CD4-positive, alpha-beta memory T cell (primary cell): ENCODE measurements around the gene MEIOB. TPM values are rescaled to one million over a fixed set of nuclear protein-coding genes. Genes with fewer than 3 reads are reported as not detected.

ENCODE experiments used
- CTCF ChIA-PET: fragments of 350-600 bp; sonication (Branson Sonifier 250); formaldehyde crosslinking; loops from one replicate; lab custom pipeline; 2021; ENCODE audit warnings: inconsistent platforms; ENCODE audit not compliant: partially characterized antibody; lab: Charles Lee
- POLR2A ChIA-PET: fragments of 350-600 bp; sonication (Branson Sonifier 250); formaldehyde crosslinking; loops from one replicate; lab custom pipeline; 2021; ENCODE audit not compliant: partially characterized antibody; lab: Charles Lee
- DNase-seq, 5 donors: peaks; one replicate each; pipeline versions ENCODE4 v3.0.0 to v3.0.0-alpha.2; 2020 to 2022; ENCODE audit warnings: mixed read lengths in 1 of 5
- H3K27ac ChIP-seq: one replicate; pipeline ENCODE4 v1.7.0; 2013; ENCODE audit warnings: low read depth, low read length
- H3K27me3 ChIP-seq: 2 replicates; pipeline ENCODE4 v1.7.0; 2013; ENCODE audit warnings: mild to moderate bottlenecking, low read length, moderate library complexity; ENCODE audit not compliant: insufficient read depth
- H3K36me3 ChIP-seq: 2 replicates; pipeline ENCODE4 v1.7.0; 2013; ENCODE audit warnings: mild to moderate bottlenecking, low read length, moderate library complexity; ENCODE audit not compliant: insufficient read depth
- H3K4me1 ChIP-seq: 2 replicates; pipeline ENCODE4 v1.7.0; 2013; ENCODE audit warnings: mild to moderate bottlenecking, low read length, moderate library complexity; ENCODE audit not compliant: insufficient read depth
- H3K4me3 ChIP-seq, 2 donors: one replicate each; pipeline ENCODE4 v1.7.0; 2013; ENCODE audit warnings: low read length in 2 of 2, mild to moderate bottlenecking in 1 of 2
- H3K9me3 ChIP-seq, 2 donors: one replicate each; pipeline ENCODE4 v1.7.0; 2013; ENCODE audit warnings: low read length in 2 of 2, control low read depth in 1 of 2; ENCODE audit not compliant: control insufficient read depth in 1 of 2
- H3K27ac Mint-ChIP-seq, 7 donors: one replicate each; pipeline ENCODE4 v1.8.0; 2020 to 2021; ENCODE audit warnings: mixed read lengths in 7 of 7, mild to moderate bottlenecking in 6 of 7, inconsistent platforms in 3 of 7, moderate library complexity in 3 of 7
- H3K27me3 Mint-ChIP-seq, 2 donors: one replicate each; pipeline ENCODE4 v1.8.0; 2020 to 2021; ENCODE audit warnings: mixed read lengths in 2 of 2
- H3K36me3 Mint-ChIP-seq, 2 donors: one replicate each; pipeline ENCODE4 v1.8.0; 2020 to 2021; ENCODE audit warnings: mixed read lengths in 2 of 2, inconsistent platforms in 1 of 2, mild to moderate bottlenecking in 1 of 2
- H3K4me1 Mint-ChIP-seq, 4 donors: one replicate each; pipeline ENCODE4 v1.8.0; 2020 to 2021; ENCODE audit warnings: mixed read lengths in 4 of 4, mild to moderate bottlenecking in 1 of 4
- H3K4me3 Mint-ChIP-seq, 8 donors: one replicate each; pipeline ENCODE4 v1.8.0; 2020 to 2021; ENCODE audit warnings: mixed read lengths in 8 of 8, mild to moderate bottlenecking in 7 of 8, moderate library complexity in 6 of 8, inconsistent platforms in 3 of 8
- H3K9me3 Mint-ChIP-seq, 8 donors: one replicate each; pipeline ENCODE4 v1.8.0; 2020 to 2021; ENCODE audit warnings: mixed read lengths in 8 of 8, mild to moderate bottlenecking in 5 of 8, inconsistent platforms in 3 of 8, moderate library complexity in 1 of 8
- intact Hi-C: fragments of 100-400 bp; cut with micrococcal nuclease; formaldehyde crosslinking; loops from one replicate; pipeline ENCODE4 v1.15.1; 2023
- polyA plus RNA-seq, 2 donors: library from polyadenylated mRNA; unstranded; fragments of 300-500 nt; fragmentation: Illumina TruSeq; gene quantifications; one replicate each; pipeline ENCODE4 v1.2.3, GENCODE V29; 2021
- total RNA-seq, 2 experiments: library from RNA; stranded (reverse); gene quantifications; one replicate each; pipeline ENCODE4 v1.2.3, GENCODE V29; 2021

Gene MEIOB
- total and polyA plus RNA-seq, 4 experiments from 2014 or later, result not detected

- H3K27me3 Mint-ChIP-seq, result no peaks in the 10 kb centered on the region
- H3K27ac Mint-ChIP-seq, result no peak within 1 kb of the TSS
- ChIA-PET POLR2A (interaction anchor here (0.9 to 1.6 kb wide), 3 partner anchors 10 to 22 kb away, joined by 3 to 5 read pairs (median 4); partner anchors contain the start of genes EME2, MRPS34, NUBP2 and SPSB3), CTCF (no interaction called here)
- no peak within 1 kb of the TSS for H3K27ac ChIP-seq
- intact Hi-C loops, result no loop called here
- H3K4me3 ChIP-seq, result no peak within 1 kb of the TSS
- no peaks in the 10 kb centered on the region for H3K9me3 ChIP-seq
- no peaks in the 10 kb centered on the region for H3K4me1 ChIP-seq
- no peak within 1 kb of the TSS for H3K4me3 Mint-ChIP-seq
- peaks cover 8 to 10% of the 10 kb centered on the region in 2 donors for H3K36me3 Mint-ChIP-seq
- peaks cover 4% of the 10 kb centered on the region for H3K36me3 ChIP-seq
- DNase-seq, result no peak
- H3K4me1 Mint-ChIP-seq, result peaks cover 0 to 3% (median 0%) of the 10 kb centered on the region in 4 donors
- H3K9me3 Mint-ChIP-seq, result peaks cover 0 to 13% (median 5%) of the 10 kb centered on the region in 8 donors
- H3K27me3 ChIP-seq, result no peaks in the 10 kb centered on the region
These were observed 78.3 kb downstream of the MEIOB start, which contains the start of gene IGFALS for GRCh38 chr16:1793578-1794220. TSS of gene IGFALS (minus strand) at chr16:1793705. CDS start at chr16:1793652, 53 bp downstream.

GRCh38 chr16:1792836-1793577 lies 79.0 kb downstream of the MEIOB start:
- H3K27me3 ChIP-seq, result no peaks in the 10 kb centered on the region
- H3K4me3 Mint-ChIP-seq, result no peak overlapping the region
- H3K36me3 Mint-ChIP-seq, result peaks cover 10% of the 10 kb centered on the region in 2 donors
- no peak overlapping the region for H3K4me3 ChIP-seq
- H3K9me3 Mint-ChIP-seq, result peaks cover 0 to 9% (median 5%) of the 10 kb centered on the region in 8 donors
- ChIA-PET CTCF (no interaction called here), POLR2A (interaction anchor here (0.9 to 1.6 kb wide), 3 partner anchors 10 to 21 kb away, joined by 3 to 5 read pairs (median 4); partner anchors contain the start of genes EME2, MRPS34, NUBP2 and SPSB3)
- DNase-seq, result no peak
- H3K27ac ChIP-seq, result no peak overlapping the region
- no peaks in the 10 kb centered on the region for H3K4me1 ChIP-seq
- intact Hi-C loops, result no loop called here
- H3K4me1 Mint-ChIP-seq, result peaks cover 0 to 3% (median 0%) of the 10 kb centered on the region in 4 donors
- no peaks in the 10 kb centered on the region for H3K9me3 ChIP-seq
- no peaks in the 10 kb centered on the region for H3K27me3 Mint-ChIP-seq
- no peak overlapping the region for H3K27ac Mint-ChIP-seq
- H3K36me3 ChIP-seq, result peaks cover 7% of the 10 kb centered on the region

GRCh38 chr16:1791943-1792812 lies 79.8 kb downstream of the MEIOB start:
- ChIA-PET POLR2A (interaction anchor here (1.6 kb wide), 3 partner anchors 9 to 20 kb away, joined by 4 to 5 read pairs (median 5); partner anchors contain the start of genes EME2, MRPS34, NUBP2 and SPSB3), CTCF (no interaction called here)
- Mint-ChIP-seq H3K27me3 (no peaks in the 10 kb centered on the region), H3K36me3 (peaks cover 8 to 9% of the 10 kb centered on the region in 2 donors), H3K9me3 (peaks cover 0 to 5% (median 2%) of the 10 kb centered on the region in 8 donors), H3K4me3 (no peak overlapping the region), H3K4me1 (peaks cover 0 to 3% (median 0%) of the 10 kb centered on the region in 4 donors), H3K27ac (no peak overlapping the region)
- intact Hi-C loops, result no loop called here
- no peak for DNase-seq
- H3K9me3 ChIP-seq, result no peaks in the 10 kb centered on the region
- peaks cover 9% of the 10 kb centered on the region for H3K36me3 ChIP-seq
- H3K27me3 ChIP-seq, result no peaks in the 10 kb centered on the region
- no peak overlapping the region for H3K4me3 ChIP-seq
- H3K4me1 ChIP-seq, result no peaks in the 10 kb centered on the region
- H3K27ac ChIP-seq, result no peak overlapping the region

GRCh38 chr16:1791256-1791942 lies 80.6 kb downstream of the MEIOB start:
- POLR2A ChIA-PET, result interaction anchor here (0.6 to 1.6 kb wide), 2 partner anchors 9 to 19 kb away, joined by 3 to 5 read pairs; partner anchors contain the start of genes EME2, MRPS34, NUBP2 and SPSB3
- no peak overlapping the region for H3K27ac ChIP-seq
- intact Hi-C loops, result no loop called here
- peaks cover 0 to 3% (median 0%) of the 10 kb centered on the region in 4 donors for H3K4me1 Mint-ChIP-seq
- H3K36me3 Mint-ChIP-seq, result peaks cover 4 to 8% of the 10 kb centered on the region in 2 donors
- no peaks in the 10 kb centered on the region for H3K9me3 Mint-ChIP-seq
- H3K36me3 ChIP-seq, result peaks cover 13% of the 10 kb centered on the region
- no peak overlapping the region for H3K4me3 ChIP-seq
- H3K27me3 ChIP-seq, result no peaks in the 10 kb centered on the region
- H3K4me1 ChIP-seq, result no peaks in the 10 kb centered on the region
- DNase-seq, result no peak
- no peaks in the 10 kb centered on the region for H3K9me3 ChIP-seq
- H3K27me3 Mint-ChIP-seq, result no peaks in the 10 kb centered on the region
- no peak overlapping the region for H3K4me3 Mint-ChIP-seq
- CTCF ChIA-PET, result no interaction called here
- H3K27ac Mint-ChIP-seq, result no peak overlapping the region

- H3K4me1 ChIP-seq, result peaks cover 4% of the 10 kb centered on the region
- no peaks in the 10 kb centered on the region for H3K27me3 ChIP-seq
- H3K4me3 Mint-ChIP-seq, result no peak overlapping the region
- CTCF ChIA-PET, result no interaction called here
- POLR2A ChIA-PET, result interaction anchor here (0.6 to 1.6 kb wide), 2 partner anchors 8 to 19 kb away, joined by 3 to 5 read pairs; partner anchors contain the start of genes EME2, MRPS34, NUBP2 and SPSB3
- no peaks in the 10 kb centered on the region for H3K9me3 Mint-ChIP-seq
- H3K36me3 ChIP-seq, result peaks cover 13% of the 10 kb centered on the region
- H3K27ac Mint-ChIP-seq, result no peak overlapping the region
- intact Hi-C loops, result no loop called here
- H3K4me1 Mint-ChIP-seq, result peaks cover 0 to 5% (median 0%) of the 10 kb centered on the region in 4 donors
- H3K9me3 ChIP-seq, result no peaks in the 10 kb centered on the region
- no peak for DNase-seq
- H3K27me3 Mint-ChIP-seq, result no peaks in the 10 kb centered on the region
- H3K27ac ChIP-seq, result no peak overlapping the region
- H3K36me3 Mint-ChIP-seq, result peaks cover 4 to 8% of the 10 kb centered on the region in 2 donors
- no peak overlapping the region for H3K4me3 ChIP-seq
These were observed 81.2 kb downstream of the MEIOB start for GRCh38 chr16:1790611-1791255.

- Histone ChIP-seq H3K36me3 (peaks cover 13% of the 10 kb centered on the region), H3K27ac (no peak overlapping the region), H3K27me3 (no peaks in the 10 kb centered on the region), H3K4me1 (peaks cover 9% of the 10 kb centered on the region), H3K4me3 (no peak overlapping the region), H3K9me3 (no peaks in the 10 kb centered on the region)
- POLR2A ChIA-PET, result interaction anchor here (1.6 kb wide), 1 partner anchor 8 kb away, joined by 5 read pairs; the partner anchor contains the start of genes NUBP2 and SPSB3
- intact Hi-C loops, result no loop called here
- no peak overlapping the region for H3K4me3 Mint-ChIP-seq
- peaks cover 0 to 10% (median 2%) of the 10 kb centered on the region in 4 donors for H3K4me1 Mint-ChIP-seq
- H3K27me3 Mint-ChIP-seq, result no peaks in the 10 kb centered on the region
- H3K36me3 Mint-ChIP-seq, result peaks cover 4 to 8% of the 10 kb centered on the region in 2 donors
- H3K9me3 Mint-ChIP-seq, result no peaks in the 10 kb centered on the region
- no peak overlapping the region for H3K27ac Mint-ChIP-seq
- CTCF ChIA-PET, result no interaction called here
- no peak for DNase-seq
These were observed 81.7 kb downstream of the MEIOB start for GRCh38 chr16:1790261-1790610.
